PFSK-1 (cell line): Measurements from ENCODE around the gene HLF.

ENCODE experiments used
- POLR2AphosphoS5 ChIP-seq: IDR thresholded peaks from 2 replicates; pipeline ENCODE4 v1.6.1; 2012; ENCODE audit warnings: low read depth, mild to moderate bottlenecking, control low read depth, low read length, moderate library complexity
- REST ChIP-seq, 2 experiments: IDR thresholded peaks; 2 replicates each; pipeline versions ENCODE4 v1.6.1 to v1.8.0; 2011 to 2012; ENCODE audit warnings: low read depth in 2 of 2, low read length in 2 of 2, control low read depth in 1 of 2, inconsistent platforms in 1 of 2, mild to moderate bottlenecking in 1 of 2, moderate library complexity in 1 of 2; ENCODE audit not compliant: insufficient read depth in 1 of 2
- SIN3A ChIP-seq: IDR thresholded peaks from 2 replicates; pipeline ENCODE4 v1.6.1; 2012; ENCODE audit warnings: mild to moderate bottlenecking, low read length, moderate library complexity, borderline replicate concordance; ENCODE audit not compliant: insufficient read depth
- TAF1 ChIP-seq: IDR thresholded peaks from 2 replicates; pipeline ENCODE4 v1.6.1; 2012; ENCODE audit warnings: low read length, control low read depth, borderline replicate concordance; ENCODE audit not compliant: insufficient read depth

- TF ChIP-seq TAF1 (no peak), POLR2AphosphoS5 (no peak), REST (IDR thresholded peaks at IDR 0.05; ENCODE audit: insufficient read depth in 1 of 2, low read depth in 2 of 2, low read length in 2 of 2) (no peak), SIN3A (no peak)
These were observed 18.8 kb upstream of the HLF start for GRCh38 chr17:55245986-55246385.
